Suppressor macrophage (primary cell): ENCODE data around the gene ZNF599.
"Not testable (repeated sequence)": the region's sequence is repeated elsewhere in the genome, so short reads cannot be mapped to it uniquely, and the experiment has no call there.

ENCODE experiments used
- DNase-seq, 4 experiments: peaks; one replicate each; pipeline ENCODE4 v3.0.0-alpha.2; 2020 to 2022
- total RNA-seq, 17 experiments: gene quantifications; one replicate each; lab custom pipeline; 2026; ENCODE audit warnings: mixed read lengths in 6 of 17, inconsistent platforms in 3 of 17; lab: John Stamatoyannopoulos, UW

The ZNF599 gene
- 0.35 to 5.1 (median 1.3) reads per million in 17 experiments for total RNA-seq

DNA sequence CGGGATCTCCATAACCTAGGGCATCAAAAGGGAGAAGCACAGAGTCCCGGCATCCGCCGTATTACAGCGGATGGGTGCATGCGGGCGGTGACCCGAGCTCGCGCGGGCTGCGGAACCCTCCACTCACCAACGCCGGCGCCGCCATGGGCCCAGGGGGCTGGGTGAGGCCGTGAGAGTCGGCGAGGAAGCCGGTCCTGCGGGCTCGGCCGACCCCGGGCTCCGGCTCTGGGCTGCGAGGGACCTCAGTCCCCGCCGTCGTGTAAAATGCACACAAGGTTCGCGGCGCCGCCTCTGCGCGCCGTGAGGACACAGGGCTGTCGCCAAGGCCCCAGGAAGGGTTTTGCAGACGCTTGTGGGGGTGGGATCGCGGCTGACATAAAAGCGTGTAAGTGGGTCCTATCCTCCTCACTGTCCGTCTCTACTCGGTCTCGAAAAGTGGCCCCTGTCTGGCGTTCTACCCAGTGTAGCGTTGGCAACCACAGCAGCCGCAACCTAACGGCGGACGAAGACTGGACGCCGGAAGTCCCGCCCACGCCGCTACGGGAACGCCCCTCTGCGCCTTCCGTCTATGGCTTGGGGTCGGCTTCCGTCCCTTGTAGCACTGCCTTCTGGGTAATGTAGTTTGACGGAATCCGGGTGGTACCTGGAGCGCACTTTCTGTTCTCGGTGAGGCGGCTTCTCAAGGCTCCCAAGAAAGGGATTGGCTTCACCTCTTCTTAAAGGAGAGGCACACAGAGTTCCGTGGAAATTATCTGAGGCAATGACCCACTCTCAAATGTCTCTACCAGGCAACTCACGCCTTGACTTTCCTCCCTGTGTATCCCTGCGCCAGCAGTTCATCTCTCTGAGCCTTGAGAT lies at the start of gene ZNF599:
TSS of gene ZNF599 (minus strand) at position 519 of the 858 bp plus-strand sequence. CDS start at position 145, 374 bp downstream.
- peak; percentile 94 to 97 (median 95) for DNase-seq

DNA sequence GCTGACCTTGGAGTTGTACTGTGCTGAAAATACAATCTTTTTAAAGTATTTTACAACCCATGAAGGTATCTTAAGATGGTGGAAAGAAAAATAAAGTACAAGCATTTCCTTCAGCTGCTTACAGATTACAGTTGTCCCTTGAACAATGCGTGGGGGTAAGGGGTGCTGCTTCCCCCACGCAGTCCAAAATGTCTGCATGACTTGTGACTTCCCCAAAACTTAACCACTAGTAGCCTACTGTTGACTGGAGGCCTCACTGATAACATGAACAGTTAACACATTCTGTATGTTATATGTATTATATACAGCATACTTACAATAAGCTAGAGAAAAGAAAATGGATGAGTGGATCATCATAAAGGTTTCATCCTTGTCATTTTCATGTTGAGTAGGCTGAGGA lies 45.3 kb upstream of the ZNF599 start:
- no peak for DNase-seq

DNA sequence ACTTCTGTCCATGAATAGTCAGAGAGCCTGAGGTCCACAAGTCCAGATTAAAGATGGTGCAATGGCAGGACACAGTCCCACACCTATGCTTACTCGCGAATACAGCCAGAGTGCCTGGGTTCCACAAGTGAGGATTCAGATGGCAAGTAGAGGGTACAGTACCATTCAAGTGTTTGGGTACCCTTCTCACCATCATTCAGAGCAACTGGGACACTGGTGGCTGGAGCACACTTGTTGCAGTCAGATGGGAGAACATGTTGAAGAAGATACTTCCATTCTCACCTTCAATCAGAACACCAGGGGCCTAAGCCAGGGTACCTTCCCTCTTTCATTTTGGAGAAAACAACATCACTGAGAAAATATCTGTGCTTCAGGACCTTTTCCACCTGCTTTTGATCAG lies 43.7 kb upstream of the ZNF599 start:
- no peak for DNase-seq

DNA sequence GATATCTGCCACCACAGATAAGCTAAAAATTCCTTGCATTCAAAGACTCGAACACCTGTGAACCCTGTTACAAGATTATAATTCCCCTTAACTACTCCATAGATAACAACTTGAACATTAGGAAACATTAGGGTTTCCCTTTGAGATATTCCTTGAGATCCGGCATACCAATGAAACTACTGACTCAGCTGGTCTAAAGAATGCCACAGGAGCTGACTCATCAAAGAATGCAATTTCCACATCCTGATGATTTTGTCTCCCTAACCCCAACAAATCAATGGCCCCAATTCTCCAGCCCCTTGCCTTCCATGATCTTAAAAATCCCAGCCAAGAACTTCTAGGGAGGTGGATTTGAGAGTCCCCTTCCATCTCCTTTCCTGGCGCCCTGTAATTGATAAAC lies 35.6 kb upstream of the ZNF599 start:
- no peak for DNase-seq

DNA sequence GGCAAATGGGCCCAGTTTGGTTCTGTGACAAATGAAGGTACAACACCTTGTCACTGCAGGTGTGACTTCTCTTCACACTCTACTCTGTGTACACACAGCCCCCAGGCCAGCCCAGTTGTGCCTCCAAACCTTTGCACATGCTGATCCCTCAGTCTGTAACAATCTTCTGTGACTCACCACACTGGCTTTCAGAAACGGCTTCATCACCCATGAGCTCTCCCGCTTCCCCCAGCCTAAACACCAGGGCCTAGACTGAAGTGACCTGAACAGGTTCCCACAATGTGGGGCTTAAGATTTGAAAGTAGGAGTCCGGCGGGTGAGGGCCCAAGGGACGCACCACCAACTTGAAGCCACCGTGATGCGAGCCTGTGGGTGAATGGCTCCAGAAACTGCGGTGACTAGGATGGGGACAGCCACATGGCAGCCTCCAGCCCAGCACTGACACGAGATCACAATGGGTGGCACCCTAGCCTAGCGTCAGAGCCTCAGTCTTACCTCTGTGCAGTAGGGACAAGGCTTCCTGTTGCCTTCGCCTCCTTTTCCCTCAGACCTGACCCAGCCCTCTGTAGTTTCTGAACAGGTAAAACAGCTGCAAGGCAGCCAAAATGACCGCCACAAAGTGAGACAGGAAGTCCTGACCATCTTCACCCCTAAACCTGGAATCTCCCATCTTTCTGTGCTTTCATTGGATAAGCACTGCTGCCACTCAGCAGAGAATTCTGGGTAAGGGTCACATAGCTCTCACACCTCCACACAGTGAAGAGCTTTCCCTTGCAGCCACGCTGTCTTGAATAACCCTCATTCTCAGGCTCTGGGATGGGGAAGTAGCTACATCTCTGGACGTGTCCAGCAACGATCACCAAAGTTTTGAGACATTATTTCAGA lies 34.2 kb upstream of the ZNF599 start:
- DNase-seq: no peak

DNA sequence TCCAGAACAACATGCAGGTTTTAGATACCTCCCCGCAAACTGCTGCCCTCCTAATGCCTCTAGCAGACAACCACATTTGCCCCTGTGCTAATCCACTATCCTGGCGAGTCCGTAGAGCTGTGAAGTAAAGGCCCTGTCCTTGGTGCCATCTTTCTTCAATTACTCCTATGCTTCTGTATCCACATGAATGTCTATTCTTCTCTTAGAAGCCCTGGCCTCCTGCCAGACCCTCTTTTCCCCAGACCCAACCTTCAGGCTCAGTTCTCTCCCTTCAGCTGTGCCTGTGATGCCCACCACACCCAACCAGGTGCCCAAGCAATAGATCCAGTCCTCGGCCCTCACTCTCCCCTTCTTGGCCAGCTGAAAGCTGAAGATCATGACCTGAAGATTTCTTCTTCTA lies 31.1 kb upstream of the ZNF599 start:
- no peak for DNase-seq

DNA sequence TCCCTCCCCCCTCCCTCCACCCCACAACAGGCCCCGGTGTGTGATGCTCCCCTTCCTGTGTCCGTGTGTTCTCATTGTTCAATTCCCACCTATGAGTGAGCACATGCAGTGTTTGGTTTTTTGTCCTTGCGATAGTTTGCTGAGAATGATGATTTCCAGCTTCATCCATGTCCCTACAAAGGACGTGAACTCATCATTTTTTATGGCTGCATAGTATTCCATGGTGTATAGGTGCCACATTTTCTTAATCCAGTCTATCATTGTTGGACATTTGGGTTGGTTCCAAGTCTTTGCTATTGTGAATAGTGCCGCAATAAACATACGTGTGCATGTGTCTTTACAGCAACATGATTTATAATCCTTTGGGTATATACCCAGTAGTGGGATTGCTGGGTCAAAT lies 23.9 kb upstream of the ZNF599 start:
- DNase-seq: not testable (repeated sequence)

DNA sequence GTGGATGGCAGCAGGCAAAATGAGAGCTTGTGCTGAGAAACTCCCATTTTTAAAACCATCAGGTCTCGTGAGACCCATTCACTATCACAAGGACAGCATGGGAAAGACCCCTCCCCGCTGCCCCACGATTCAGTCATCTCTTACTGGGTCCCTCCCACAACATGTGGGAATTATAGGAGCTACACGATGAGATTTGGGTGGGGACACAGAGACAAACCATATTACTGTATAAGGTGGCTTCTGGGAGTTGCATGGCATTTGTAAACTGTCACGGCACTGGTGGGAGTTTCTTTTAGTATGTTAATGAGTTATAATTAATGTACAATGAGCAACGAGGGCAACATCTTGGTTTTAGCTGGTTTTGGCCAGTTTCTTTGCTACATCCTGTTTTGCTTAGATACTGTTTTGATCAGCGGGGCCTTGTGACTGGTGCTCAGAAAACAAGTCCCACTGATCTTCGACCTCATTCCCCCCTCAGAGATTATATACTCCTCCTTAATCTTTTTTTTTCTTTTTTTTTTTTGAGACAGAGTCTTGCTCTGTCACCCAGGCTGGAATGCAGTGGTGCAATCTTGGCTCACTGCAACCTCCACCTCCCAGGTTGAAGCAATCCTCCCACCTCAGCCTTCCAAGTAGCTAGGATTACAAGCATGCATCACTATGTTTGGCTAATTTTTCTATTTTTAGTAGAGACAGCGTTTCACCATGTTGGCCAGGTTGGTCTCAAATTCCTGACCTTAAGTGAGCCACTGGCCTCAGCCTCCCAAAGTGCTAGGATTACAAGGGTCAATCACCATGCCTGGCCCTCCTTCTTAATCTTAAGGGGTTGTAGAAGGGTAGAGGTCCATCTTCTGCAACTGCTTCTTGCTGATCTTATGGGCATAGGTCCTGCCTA lies 21.3 kb upstream of the ZNF599 start:
- DNase-seq: no peak

DNA sequence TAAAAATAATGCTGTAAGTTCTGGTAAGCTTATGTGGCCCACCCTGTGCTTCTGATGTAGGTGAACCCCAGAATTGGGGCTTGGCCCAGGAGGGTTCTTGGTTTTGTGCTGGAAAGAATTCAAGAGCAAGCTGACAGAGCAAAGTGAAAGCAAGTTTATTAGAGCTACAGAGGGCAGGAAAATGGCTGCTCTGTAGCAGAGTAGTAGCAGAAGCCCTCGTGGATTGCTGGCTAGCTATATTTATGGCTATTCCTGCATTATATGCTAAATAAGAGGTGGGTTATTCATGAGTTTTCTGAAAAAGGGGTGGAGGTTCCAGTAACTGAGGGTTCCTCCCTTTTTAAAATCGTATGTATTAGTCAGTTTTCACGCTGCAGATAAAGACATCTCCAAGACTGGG lies 20.6 kb upstream of the ZNF599 start:
- DNase-seq: no peak

DNA sequence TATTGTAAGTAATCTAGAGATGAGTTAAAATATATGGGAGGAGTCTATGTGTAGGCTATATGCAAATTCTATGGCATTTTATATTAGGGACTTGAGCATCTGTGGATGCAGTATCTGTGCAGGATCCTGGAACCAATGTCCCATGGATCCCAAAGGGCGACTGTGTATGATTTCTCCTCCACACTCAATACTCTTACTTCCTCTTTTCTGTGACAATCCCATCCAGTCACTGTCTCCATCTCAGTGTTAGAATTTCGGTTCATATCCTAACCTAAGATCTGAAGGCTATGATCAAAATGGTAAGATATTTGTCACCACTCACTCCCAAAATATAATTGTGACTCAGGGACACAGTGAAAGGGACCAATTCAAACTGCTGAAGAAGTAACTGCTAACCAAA lies 15.1 kb upstream of the ZNF599 start:
- peak in 1 of 4 experiments; percentile 4 for DNase-seq

DNA sequence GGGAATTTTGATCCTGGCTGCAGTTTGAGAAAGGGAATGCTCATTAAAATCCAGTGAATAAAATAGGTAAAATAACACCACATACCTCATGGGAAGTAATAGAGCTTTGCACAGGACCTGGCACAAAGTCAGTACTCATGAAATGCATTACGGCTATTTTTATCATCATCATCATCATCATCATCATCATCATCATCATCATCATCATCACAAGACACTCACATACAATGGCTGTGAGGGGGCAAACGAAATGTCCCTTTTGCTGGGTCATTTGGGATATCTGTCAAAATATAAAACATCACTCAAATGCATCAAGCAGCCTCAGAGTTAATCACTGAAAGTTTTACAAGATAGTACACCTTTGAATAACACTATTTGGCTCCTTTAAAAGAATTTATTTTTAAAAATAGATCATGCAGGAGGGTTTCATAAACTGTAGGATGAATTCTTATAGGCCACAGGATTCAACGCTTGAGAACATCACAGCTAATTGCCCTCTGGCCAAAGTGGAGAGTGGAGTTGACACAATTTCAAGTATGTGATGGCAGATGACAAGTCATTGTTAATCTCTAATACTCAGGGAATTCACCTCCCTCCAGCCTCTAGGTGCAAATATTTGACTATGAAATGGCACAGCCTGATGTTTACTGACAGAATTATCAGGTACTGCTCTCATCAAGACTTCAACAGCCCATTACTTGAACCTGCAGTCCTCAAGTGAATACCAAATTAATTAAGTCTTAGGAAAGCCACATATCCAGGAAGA lies 14.2 kb upstream of the ZNF599 start:
- no peak for DNase-seq

DNA sequence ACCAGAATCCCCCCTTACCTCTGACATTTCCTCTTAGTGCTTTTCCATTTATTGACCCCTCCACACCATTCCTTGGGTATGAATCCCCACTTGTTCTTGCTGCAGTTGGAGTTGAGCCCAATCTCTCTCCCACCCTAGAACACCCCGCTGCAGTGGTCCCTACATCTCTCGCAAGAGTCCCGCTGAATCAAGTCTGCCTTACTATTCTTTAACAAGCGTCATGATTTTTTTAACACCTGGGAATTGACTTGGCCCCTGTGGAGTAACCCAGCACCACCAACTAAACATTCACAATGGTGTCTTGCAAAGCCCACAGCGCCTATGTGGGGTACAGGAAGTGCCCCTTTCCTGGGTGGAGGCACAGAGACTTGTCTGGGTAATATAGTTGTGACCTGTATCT lies 13.2 kb upstream of the ZNF599 start:
- no peak for DNase-seq

DNA sequence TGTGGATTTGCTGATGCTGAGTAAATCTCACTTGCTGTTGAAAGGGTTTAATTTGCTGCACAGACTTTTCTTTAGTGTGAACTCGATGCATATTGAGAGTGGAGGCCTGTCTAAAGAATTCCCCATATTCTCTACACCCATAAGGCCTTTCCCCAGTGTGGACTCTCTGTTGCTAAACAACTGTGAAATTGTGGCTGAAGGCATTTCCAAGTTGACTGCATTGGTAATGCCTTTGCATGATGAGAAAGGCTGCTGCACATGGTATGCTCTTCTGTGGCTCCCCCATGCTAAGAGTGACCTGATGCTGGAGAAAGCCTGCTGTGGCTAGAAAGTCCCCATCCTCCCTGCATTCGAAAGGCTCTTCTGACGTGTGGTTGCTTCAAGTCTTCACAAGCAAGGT lies 6.6 kb upstream of the ZNF599 start:
- DNase-seq: no peak

DNA sequence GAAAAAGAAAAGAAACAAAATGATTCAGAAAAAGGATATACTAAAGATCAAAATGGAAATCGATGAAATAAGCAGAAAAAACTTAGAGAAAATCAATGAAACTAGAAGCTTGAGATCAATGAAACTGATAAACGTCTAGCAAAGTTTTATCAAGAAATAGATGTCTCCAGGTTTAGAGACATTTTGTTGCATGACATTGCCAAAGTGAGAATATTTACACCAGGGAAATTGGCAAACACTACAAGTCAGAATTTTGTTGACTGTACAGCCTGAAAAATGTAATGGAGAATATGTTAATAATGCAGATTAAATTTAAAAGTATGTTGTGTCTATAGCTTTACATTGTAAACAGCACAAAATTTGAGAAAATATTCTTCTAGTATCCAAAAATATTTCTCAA lies 5.3 kb upstream of the ZNF599 start:
- no peak for DNase-seq

DNA sequence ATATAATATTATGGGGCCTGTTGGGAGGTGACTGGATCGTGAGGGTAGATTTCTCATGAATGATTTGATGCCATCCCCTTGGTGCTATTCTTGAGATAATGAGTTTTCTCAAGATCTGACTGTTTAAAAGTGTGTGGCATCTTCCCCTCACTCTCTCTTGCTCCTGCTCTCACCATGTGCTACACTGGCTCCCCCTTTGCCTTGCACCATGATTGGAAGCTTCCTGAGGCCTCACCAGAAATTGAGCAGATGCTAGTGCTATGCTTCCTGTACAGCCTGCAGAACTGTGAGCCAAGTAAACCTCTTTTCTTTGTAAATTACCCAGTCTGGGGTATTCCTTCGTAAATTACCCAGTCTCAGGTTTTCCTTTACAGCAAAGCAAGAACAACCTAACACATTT lies 1.8 kb upstream of the ZNF599 start:
- DNase-seq: no peak

DNA sequence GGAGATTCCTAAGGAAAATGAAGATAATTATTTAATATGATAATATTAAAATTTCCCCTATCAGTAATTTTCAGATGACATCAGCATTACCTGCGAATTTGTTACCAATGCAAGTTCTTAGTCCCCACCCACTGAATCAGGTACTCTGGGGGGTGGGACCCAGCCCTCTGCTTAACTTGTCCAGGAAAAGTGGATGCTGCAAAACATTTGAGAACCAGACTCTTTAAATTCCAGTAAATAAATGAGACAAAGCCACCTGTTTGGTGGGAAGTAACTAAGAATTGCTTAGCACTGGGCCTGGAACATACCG lies 495 bp upstream of the ZNF599 start:
- no peak for DNase-seq

DNA sequence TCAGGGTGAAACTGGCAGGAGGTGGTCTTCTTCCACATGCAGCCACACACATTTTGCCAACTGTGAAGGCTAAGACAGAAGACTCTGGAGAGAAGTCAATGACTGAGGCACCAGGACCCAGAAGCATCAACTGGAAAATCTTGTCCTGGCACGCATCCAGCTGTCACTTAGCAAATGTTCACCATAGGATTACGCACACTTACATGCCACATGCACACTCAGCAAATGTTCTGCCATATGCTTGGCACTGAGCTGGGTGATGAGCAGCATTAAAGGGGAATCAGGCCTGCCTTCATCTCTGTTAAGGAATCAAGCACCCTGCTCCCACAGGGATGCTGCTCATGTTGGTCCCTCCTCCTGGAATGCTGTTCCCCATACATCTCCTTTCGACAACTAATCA lies 5.1 kb downstream of the ZNF599 start:
- no peak for DNase-seq

DNA sequence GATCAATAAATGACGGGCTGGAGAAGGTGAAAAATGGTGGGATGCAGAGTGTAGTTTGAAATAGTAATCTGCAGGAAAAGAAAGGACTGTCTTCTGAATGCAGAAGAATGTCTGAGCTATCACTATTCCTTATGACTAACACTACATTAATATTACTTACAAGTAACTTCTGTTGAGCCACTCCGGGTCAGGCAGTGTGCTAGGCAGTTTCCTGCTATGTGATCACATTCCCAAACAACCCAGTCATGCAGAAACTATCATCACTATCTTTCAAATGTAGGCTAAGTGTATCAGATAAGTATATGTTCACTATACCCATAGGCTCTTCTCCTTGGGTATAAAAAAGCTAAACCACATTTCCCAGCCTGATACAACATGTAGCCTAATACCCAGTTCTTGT lies 6.6 kb downstream of the ZNF599 start:
- no peak for DNase-seq

DNA sequence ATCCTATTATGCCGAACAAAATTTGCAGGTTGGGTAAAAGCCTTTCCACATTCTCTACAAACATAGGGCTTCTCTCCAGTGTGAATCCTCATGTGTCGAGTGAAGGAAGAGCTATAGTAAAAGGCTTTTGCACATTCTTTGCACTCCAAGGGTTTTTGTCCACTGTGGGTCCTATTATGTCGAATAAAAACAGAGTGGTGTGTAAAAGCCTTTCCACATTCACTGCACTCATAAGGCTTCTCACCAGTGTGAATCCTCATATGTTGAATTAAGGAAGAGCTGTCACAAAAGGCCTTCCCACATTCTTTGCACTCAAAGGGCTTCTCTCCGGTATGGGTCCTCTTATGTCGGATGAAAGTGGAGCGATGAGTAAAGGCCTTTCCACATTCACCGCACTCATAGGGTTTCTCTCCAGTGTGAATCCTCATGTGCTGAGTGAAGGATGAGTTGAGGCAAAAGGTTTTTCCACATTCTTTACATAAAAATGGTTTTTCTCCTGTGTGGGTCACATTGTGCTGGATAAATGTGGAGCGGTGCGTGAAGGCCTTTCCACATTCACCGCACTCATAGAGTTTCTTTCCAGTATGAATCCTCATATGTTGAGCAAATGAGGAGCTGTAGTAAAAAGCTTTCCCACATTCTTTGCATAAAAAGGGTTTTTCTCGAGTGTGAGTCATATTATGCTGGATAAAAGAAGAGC lies 13.6 kb downstream of the ZNF599 start:
- no peak for DNase-seq

DNA sequence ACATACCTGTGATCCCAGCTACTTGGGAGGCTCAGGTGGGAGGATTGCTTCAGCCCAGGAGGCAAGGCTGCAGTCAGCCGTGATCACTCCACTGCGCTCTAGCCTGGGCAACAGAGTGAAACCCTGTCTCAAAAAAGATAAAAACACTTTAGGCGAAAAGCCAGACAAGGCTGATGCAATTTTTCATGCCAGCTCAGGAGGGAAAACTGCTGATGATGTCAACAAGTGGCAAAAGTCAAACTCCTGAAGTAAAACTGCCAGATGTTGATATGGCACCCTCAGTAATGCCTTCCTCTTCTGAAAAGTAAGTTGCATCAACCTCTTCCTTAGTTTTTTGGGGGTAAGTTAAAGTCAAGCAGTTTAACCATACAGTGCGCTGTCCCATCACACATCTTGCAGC lies 15.6 kb downstream of the ZNF599 start:
- no peak for DNase-seq
